Measurements from ENCODE around the gene BANF1. TPM values are rescaled to one million over a fixed set of nuclear protein-coding genes. Genes with fewer than 3 reads are reported as not detected.

The BANF1 gene
- total RNA-seq, 2 experiments from 2014 or later = 267 to 311 TPM

DNA sequence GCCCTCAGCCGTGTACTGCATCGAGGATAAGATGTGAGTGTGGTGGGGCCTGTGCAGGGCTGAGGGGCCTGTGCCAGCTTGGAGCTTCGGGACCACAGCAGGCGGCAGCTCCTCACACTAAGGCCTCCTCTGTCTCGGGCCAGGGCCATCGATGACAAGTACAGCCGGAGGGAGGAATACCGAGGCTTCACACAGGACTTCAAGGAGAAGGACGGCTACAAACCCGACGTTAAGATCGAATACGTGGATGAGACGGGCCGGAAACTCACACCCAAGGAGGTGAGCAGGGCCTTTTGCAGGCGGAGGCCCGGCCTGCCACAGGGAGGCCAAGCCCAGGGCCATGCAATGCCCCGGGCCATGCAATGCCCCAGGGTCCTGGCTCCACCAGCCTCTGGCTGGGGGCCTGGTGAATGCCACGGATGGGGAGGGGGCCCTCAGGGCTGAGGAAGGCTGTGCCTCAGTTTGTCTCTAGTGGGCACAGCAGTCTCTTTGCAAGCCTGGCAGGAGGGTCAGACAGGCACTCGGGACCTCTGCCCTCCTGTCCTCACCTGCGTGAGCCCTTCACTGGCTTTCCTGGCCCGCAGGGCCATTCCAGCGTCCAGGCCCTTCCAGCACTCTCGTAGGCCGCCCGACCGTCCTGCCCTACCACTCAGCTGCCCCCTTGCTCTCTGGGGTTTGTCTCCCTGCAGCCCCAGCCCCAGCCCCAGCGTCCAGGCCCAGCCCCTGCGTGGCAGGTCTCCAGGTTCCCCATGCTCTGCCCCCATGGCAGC lies 24.5 kb upstream of the BANF1 start:
- ChIA-PET CTCF (interaction anchor here (1.8 kb wide), 1 partner anchor 93 kb away, joined by 4 read pairs; no protein-coding TSS in a partner anchor), POLR2A (interaction anchor here (0.6 to 1.9 kb wide), 3 partner anchors 8 to 118 kb away, joined by 3 to 5 read pairs (median 3); no protein-coding TSS in a partner anchor)
- Mint-ChIP-seq H3K4me3 (no peak overlapping the region), H3K27me3 (no peaks in the 10 kb centered on the region), H3K4me1 (ENCODE audit: low read depth) (no peaks in the 10 kb centered on the region), H3K36me3 (ENCODE audit: low read depth) (peaks cover 29% of the 10 kb centered on the region), H3K9me3 (no peaks in the 10 kb centered on the region), H3K27ac (no peak overlapping the region)
- intact Hi-C loops (cut with micrococcal nuclease) = no loop called here
- DNase-seq (no peak), ATAC-seq (no peak)
- no peak for TF ChIP-seq CTCF (IDR thresholded peaks at IDR 0.05)

- peaks cover 23% of the 10 kb centered on the region for H3K36me3 Mint-ChIP-seq (ENCODE audit: low read depth)
- no peaks in the 10 kb centered on the region for H3K9me3 Mint-ChIP-seq
- no peak overlapping the region for H3K27ac Mint-ChIP-seq
- ChIA-PET CTCF (interaction anchor here (1.1 to 1.8 kb wide), 3 partner anchors 10 to 94 kb away, joined by 3 to 10 read pairs (median 4); no protein-coding TSS in a partner anchor), POLR2A (interaction anchor here (1.9 kb wide), 1 partner anchor 9 kb away, joined by 5 read pairs; no protein-coding TSS in a partner anchor)
- no peaks in the 10 kb centered on the region for H3K4me1 Mint-ChIP-seq (ENCODE audit: low read depth)
- ATAC-seq (no peak), DNase-seq (no peak)
- no peak overlapping the region for H3K4me3 Mint-ChIP-seq
- H3K27me3 Mint-ChIP-seq = no peaks in the 10 kb centered on the region
- TF ChIP-seq CTCF (IDR thresholded peaks at IDR 0.05) = no peak
- intact Hi-C loops (cut with micrococcal nuclease) = no loop called here
These were observed 23.7 kb upstream of the BANF1 start for GRCh38 chr11:65978391-65979238.

DNA sequence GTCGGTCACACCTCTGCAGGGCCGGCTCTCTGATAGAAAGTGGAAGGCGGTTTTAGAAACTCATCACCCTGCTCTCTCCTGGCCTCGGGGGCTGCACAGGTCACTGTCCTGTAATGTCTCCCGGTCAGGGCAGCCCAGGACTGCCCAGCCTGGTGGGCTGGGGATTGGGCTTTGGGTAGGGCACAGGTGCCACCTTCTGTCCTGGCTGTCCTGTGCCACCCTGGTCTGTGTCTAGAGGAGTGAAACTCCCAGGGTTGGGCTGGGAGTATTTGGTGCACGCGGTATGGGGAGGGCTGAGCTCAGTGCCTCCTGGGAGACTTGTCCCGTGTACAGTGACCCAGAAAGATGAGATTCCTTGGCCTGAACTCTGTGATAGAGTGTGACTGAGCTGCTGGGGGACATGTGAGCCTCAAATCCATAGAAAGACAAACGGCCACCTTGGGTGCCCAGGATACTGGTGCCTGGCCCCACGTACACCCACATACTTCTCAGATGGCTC lies 23.0 kb upstream of the BANF1 start:
- no peak overlapping the region for H3K4me3 Mint-ChIP-seq
- no peaks in the 10 kb centered on the region for H3K27me3 Mint-ChIP-seq
- H3K9me3 Mint-ChIP-seq = no peaks in the 10 kb centered on the region
- no peak overlapping the region for H3K27ac Mint-ChIP-seq
- ChIA-PET POLR2A (interaction anchor here (0.8 to 1.9 kb wide), 2 partner anchors 10 to 36 kb away, joined by 4 to 5 read pairs; no protein-coding TSS in a partner anchor), CTCF (interaction anchor here (1.0 to 1.8 kb wide), 4 partner anchors 9 to 95 kb away, joined by 3 to 10 read pairs (median 4); partner anchors contain the start of gene FIBP)
- no peak for TF ChIP-seq CTCF (IDR thresholded peaks at IDR 0.05)
- peaks cover 20% of the 10 kb centered on the region for H3K36me3 Mint-ChIP-seq (ENCODE audit: low read depth)
- intact Hi-C loops (cut with micrococcal nuclease) = no loop called here
- DNase-seq = no peak
- no peak for ATAC-seq
- H3K4me1 Mint-ChIP-seq (ENCODE audit: low read depth) = no peaks in the 10 kb centered on the region

- intact Hi-C loops (cut with micrococcal nuclease) = no loop called here
- Mint-ChIP-seq H3K27me3 (no peaks in the 10 kb centered on the region), H3K27ac (no peak overlapping the region), H3K4me1 (ENCODE audit: low read depth) (no peaks in the 10 kb centered on the region), H3K9me3 (no peaks in the 10 kb centered on the region), H3K4me3 (no peak overlapping the region), H3K36me3 (ENCODE audit: low read depth) (peaks cover 14% of the 10 kb centered on the region)
- POLR2A ChIA-PET = interaction anchor here (0.9 to 1.3 kb wide), 3 partner anchors 9 to 120 kb away, joined by 3 to 4 read pairs (median 3); partner anchors contain the start of genes BANF1 and EIF1AD
- CTCF ChIA-PET = no interaction called here
- ATAC-seq = no peak
- DNase-seq = no peak
- TF ChIP-seq CTCF (IDR thresholded peaks at IDR 0.05) = no peak
These were observed 21.1 kb upstream of the BANF1 start for GRCh38 chr11:65981101-65981740.
